ENCODE measurements around the gene DACT3. TPM values are rescaled to one million over a fixed set of nuclear protein-coding genes. Genes with fewer than 3 reads are reported as not detected.

Gene DACT3
- total and polyA plus RNA-seq, 2 experiments from 2014 or later = 0.78 to 2.6 TPM

DNA sequence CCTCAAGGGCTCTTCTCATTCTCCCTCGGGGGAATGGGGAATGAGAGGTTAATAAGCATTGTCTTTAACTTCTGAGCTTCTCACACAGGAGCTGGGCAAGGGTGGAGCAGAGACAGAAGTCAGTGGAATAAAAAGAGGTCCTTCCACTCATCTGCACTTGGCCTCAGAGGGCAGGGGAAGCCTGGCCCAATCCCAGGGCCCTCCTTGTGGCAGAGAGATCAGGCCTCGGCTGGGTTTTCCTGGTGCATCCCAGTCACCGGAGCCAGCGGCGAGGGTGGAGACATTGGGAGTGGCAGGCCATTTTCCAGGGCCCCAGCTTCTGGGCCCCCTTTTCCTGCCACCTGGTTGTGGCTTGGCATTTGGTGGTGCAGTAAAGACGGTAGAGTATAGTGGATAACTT, 49.2 kb downstream of the DACT3 start:
- Histone ChIP-seq H3K27ac (ENCODE audit: low read depth) (no peak overlapping the region), H3F3A (replicated peaks; ENCODE audit: low read depth) (no peaks in the 10 kb centered on the region), H3K4me2 (no peak overlapping the region), H3K9me2 (ENCODE audit: insufficient read depth) (no peaks in the 10 kb centered on the region), H3K36me3 (ENCODE audit: insufficient read depth) (peaks cover 16% of the 10 kb centered on the region; the same call in 1 of the 2 replicates), H3K79me2 (replicated peaks; ENCODE audit: insufficient read depth) (no peaks in the 10 kb centered on the region), H3K4me1 (ENCODE audit: insufficient read depth) (no peaks in the 10 kb centered on the region), H3K27me3 (ENCODE audit: insufficient read depth) (no peaks in the 10 kb centered on the region), H2AFZ (no peak overlapping the region), H4K20me1 (replicated peaks; ENCODE audit: insufficient read depth) (0 out of 2 replicates have a peak, but pooled peaks cover 4% of the 10 kb centered on the region), H3K4me3 (no peak overlapping the region)
- Mint-ChIP-seq H3K4me3 (no peak overlapping the region), H3K36me3 (ENCODE audit: low read depth) (peaks cover 35% of the 10 kb centered on the region), H3K9me3 (no peaks in the 10 kb centered on the region), H3K27me3 (ENCODE audit: insufficient read depth, low read depth, poor library complexity) (peaks cover 9% of the 10 kb centered on the region), H3K4me1 (peaks cover 9% of the 10 kb centered on the region), H3K27ac (no peak overlapping the region)
- TF ChIP-seq CTCF (conservative IDR thresholded peaks at IDR 0.05; ENCODE audit: low read depth in 2 of 2) (no peak), POLR2AphosphoS5 (IDR thresholded peaks at IDR 0.05; ENCODE audit: low read depth) (no peak), EZH2phosphoT487 (IDR thresholded peaks at IDR 0.05; ENCODE audit: unreplicated experiment) (no peak), ZNF331 (CRISPR knock-in tag; IDR thresholded peaks at IDR 0.05; ENCODE audit: low read depth) (no peak), ETS1 (IDR thresholded peaks at IDR 0.05) (no peak), ZNF114 (CRISPR knock-in tag; IDR thresholded peaks at IDR 0.05) (no peak), JUNB (IDR thresholded peaks at IDR 0.05; ENCODE audit: unreplicated experiment) (no peak), CREB1 (CRISPR knock-in tag; IDR thresholded peaks at IDR 0.05; ENCODE audit: low read depth) (no peak), NANOG (IDR thresholded peaks at IDR 0.05; ENCODE audit: borderline replicate concordance) (no peak), EZH2 (IDR thresholded peaks at IDR 0.05; ENCODE audit: low read depth, unreplicated experiment) (no peak), STAT1 (IDR thresholded peaks at IDR 0.05; ENCODE audit: unreplicated experiment) (no peak)
- TF ChIP-seq, protein P1, sequence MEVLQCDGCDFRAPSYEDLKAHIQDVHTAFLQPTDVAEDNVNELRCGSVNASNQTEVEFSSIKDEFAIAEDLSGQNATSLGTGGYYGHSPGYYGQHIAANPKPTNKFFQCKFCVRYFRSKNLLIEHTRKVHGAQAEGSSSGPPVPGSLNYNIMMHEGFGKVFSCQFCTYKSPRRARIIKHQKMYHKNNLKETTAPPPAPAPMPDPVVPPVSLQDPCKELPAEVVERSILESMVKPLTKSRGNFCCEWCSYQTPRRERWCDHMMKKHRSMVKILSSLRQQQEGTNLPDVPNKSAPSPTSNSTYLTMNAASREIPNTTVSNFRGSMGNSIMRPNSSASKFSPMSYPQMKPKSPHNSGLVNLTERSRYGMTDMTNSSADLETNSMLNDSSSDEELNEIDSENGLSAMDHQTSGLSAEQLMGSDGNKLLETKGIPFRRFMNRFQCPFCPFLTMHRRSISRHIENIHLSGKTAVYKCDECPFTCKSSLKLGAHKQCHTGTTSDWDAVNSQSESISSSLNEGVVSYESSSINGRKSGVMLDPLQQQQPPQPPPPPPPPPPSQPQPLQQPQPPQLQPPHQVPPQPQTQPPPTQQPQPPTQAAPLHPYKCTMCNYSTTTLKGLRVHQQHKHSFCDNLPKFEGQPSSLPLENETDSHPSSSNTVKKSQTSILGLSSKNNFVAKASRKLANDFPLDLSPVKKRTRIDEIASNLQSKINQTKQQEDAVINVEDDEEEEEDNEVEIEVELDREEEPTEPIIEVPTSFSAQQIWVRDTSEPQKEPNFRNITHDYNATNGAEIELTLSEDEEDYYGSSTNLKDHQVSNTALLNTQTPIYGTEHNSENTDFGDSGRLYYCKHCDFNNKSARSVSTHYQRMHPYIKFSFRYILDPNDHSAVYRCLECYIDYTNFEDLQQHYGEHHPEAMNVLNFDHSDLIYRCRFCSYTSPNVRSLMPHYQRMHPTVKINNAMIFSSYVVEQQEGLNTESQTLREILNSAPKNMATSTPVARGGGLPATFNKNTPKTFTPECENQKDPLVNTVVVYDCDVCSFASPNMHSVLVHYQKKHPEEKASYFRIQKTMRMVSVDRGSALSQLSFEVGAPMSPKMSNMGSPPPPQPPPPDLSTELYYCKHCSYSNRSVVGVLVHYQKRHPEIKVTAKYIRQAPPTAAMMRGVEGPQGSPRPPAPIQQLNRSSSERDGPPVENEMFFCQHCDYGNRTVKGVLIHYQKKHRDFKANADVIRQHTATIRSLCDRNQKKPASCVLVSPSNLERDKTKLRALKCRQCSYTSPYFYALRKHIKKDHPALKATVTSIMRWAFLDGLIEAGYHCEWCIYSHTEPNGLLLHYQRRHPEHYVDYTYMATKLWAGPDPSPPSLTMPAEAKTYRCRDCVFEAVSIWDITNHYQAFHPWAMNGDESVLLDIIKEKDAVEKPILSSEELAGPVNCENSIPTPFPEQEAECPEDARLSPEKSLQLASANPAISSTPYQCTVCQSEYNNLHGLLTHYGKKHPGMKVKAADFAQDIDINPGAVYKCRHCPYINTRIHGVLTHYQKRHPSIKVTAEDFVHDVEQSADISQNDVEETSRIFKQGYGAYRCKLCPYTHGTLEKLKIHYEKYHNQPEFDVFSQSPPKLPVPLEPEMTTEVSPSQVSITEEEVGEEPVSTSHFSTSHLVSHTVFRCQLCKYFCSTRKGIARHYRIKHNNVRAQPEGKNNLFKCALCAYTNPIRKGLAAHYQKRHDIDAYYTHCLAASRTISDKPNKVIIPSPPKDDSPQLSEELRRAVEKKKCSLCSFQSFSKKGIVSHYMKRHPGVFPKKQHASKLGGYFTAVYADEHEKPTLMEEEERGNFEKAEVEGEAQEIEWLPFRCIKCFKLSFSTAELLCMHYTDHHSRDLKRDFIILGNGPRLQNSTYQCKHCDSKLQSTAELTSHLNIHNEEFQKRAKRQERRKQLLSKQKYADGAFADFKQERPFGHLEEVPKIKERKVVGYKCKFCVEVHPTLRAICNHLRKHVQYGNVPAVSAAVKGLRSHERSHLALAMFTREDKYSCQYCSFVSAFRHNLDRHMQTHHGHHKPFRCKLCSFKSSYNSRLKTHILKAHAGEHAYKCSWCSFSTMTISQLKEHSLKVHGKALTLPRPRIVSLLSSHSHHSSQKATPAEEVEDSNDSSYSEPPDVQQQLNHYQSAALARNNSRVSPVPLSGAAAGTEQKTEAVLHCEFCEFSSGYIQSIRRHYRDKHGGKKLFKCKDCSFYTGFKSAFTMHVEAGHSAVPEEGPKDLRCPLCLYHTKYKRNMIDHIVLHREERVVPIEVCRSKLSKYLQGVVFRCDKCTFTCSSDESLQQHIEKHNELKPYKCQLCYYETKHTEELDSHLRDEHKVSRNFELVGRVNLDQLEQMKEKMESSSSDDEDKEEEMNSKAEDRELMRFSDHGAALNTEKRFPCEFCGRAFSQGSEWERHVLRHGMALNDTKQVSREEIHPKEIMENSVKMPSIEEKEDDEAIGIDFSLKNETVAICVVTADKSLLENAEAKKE (CRISPR knock-in tag; IDR thresholded peaks at IDR 0.05) = no peak
- TF ChIP-seq, protein P2, sequence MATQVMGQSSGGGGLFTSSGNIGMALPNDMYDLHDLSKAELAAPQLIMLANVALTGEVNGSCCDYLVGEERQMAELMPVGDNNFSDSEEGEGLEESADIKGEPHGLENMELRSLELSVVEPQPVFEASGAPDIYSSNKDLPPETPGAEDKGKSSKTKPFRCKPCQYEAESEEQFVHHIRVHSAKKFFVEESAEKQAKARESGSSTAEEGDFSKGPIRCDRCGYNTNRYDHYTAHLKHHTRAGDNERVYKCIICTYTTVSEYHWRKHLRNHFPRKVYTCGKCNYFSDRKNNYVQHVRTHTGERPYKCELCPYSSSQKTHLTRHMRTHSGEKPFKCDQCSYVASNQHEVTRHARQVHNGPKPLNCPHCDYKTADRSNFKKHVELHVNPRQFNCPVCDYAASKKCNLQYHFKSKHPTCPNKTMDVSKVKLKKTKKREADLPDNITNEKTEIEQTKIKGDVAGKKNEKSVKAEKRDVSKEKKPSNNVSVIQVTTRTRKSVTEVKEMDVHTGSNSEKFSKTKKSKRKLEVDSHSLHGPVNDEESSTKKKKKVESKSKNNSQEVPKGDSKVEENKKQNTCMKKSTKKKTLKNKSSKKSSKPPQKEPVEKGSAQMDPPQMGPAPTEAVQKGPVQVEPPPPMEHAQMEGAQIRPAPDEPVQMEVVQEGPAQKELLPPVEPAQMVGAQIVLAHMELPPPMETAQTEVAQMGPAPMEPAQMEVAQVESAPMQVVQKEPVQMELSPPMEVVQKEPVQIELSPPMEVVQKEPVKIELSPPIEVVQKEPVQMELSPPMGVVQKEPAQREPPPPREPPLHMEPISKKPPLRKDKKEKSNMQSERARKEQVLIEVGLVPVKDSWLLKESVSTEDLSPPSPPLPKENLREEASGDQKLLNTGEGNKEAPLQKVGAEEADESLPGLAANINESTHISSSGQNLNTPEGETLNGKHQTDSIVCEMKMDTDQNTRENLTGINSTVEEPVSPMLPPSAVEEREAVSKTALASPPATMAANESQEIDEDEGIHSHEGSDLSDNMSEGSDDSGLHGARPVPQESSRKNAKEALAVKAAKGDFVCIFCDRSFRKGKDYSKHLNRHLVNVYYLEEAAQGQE (IDR thresholded peaks at IDR 0.05; ENCODE audit: unreplicated experiment) = no peak
- no peak for DNase-seq (ENCODE audit: low spot score)
- no peak for ATAC-seq

All from GM23338 (cell line).